GM18526 (cell line): ENCODE results near the gene HELZ.

ENCODE experiments used
- POLR2A ChIP-seq: IDR thresholded peaks from 3 replicates; pipeline ENCODE4 v1.6.1; 2011; ENCODE audit not compliant: insufficient read length; ENCODE audit errors: extremely low read depth

The HELZ gene

GRCh38 chr17:67096609-67097008 is 148.4 kb downstream of the HELZ start:
- TF ChIP-seq POLR2A = no peak

DNA sequence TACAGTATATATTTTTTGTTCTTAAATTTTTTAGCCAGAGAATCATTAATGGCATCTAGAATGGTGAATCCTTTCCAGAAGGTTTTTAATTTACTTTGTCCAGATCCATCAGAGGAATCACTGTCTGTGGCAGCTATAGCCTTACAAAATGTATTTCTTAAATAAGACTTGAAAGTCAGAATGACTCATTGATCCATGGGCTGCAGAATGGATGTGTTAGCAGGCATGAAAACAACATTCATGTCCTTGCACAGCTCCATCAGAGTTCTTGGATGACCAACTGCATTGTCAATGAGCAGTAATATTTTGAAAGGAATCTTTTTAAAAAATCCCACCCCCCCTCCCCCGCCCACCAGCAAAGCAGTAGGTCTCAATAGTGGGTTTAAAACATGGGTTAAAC is 149.2 kb downstream of the HELZ start:
- TF ChIP-seq POLR2A = no peak

GRCh38 chr17:67093348-67093747 is 151.6 kb downstream of the HELZ start:
- TF ChIP-seq POLR2A = no peak

DNA sequence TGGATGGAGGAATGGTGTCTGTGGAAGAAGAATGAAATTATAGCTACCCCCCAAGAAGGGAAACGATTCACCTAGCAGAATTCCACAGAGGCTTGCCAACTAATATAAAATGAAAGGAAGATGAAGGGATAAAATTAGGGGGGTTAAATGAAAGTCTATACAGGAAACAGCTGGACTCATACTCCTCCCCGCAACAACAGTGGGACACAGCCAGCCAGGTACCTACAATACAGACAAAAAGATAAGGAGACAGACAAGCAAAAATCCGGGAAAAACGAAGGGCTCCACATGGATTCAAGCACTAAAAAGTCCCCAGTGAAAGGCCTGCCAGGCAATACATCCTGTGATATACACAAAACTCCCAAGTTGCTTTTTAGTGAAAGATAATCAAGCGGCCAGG is 152.7 kb downstream of the HELZ start:
- no peak for TF ChIP-seq POLR2A

- TF ChIP-seq POLR2A = no peak
These were observed 154.7 kb downstream of the HELZ start for GRCh38 chr17:67090341-67090740.

DNA sequence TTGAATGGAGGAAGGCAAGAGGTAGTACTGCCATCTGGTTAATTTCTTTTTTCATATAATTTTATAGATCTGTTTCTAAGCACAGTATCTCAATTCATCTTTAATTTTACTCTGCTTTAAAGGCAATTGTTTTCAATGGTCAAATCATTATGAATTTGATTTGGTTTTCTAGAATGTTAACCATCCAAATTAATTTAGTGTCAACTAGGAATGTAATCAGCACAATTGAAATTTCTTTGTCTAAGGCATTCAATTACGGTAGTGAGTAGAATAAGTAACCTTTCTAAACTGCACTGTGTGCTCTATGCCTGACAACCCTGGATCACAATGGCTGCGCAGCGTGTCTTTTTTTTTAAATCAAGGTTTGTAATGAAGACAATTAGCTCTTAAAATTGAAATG is 156.4 kb downstream of the HELZ start:
- no peak for TF ChIP-seq POLR2A

GRCh38 chr17:67085406-67085805 is 159.6 kb downstream of the HELZ start:
- no peak for TF ChIP-seq POLR2A

DNA sequence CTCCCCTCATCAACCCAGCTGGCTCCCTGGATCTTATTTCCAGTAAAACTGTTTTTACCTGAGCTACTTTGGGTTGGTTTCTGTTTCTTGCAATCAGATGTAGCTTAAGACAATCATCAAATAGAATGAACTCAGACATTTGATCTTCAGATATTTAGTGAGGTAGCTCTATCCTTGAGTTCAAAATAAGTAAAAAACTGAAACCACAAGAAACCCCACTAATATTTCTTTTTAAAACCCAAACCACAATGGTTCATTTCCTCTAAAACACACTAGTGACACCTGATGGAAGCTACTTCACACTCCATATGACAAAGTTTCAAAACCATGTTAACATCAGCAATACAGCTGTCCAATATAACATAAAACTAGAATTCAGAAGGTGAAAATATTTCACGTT is 162.9 kb downstream of the HELZ start:
- TF ChIP-seq POLR2A = no peak

DNA sequence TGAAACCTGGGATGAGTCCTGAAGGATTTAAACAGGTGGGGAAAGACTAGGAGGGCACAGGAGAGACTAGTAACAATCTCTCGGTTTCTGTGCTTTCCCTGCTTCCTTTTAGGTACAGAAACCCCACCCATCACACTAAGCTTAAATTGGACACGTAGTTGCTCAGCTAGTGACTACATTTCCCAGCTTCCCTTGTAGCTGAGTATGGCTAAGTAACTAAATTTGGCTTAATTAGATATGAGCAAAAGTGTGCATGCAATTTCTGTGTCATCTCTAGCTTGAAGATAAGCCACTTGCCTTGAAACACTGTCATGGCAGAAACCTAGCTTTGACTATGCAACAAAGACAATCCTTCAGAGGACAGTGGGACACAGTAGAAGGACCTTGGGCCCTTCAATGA is 164.2 kb downstream of the HELZ start:
- no peak for TF ChIP-seq POLR2A

DNA sequence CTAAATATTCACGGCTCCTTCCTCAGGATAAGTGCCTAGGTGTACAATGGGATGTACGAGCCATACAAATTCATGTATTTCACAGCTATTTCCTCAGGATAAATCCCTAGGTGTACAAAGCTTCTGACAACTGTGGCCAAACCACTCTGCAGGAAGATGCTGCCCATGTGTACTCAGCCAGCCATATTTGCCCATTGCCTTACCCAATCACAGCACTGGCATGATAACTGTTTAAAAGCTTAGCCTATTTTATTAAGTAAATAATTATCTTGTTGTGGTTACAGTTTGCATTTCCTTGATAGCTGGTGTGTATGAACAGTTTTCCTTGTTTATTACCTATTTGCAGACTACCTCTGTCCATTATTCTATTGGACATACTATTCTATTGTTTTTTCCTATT is 165.5 kb downstream of the HELZ start:
- no peak for TF ChIP-seq POLR2A

DNA sequence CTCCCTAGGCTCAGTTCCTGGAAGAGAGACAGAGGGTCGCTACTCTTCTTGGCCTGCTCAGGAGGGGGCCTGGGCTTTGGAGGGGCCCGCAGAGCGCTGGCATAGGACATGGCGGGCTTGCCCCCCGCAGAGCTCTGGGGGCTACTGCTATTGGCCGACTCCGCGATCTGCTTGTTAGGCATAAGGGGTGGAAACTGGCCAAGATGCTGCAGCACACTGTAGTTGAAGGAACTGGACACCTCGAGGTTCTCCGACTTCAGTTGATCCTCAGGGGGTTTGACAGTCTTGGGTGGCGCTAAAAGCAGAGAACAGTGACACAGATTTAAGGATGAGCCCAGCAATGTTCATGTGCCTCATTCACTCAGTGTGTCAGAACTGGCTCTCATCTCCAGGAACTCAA is 166.7 kb downstream of the HELZ start:
- TF ChIP-seq POLR2A = no peak

DNA sequence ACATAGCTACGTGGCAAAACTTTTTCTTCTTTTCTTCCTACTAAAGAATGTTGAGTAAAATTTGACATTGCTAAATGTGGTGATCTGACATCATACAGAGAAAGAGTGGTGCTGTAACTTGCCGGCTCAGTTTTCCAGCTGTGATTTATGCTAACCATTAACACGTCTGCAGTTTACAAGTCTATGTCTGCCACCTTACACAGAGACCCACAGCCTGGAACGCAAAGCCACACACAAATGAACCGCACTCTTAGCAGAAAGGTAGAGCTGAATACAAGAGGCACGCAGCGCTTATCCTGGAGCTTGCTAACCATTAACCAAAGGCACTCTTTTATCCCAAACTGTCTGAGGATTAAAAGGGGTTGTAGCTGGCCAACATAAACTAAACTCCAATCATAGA is 168.7 kb downstream of the HELZ start:
- no peak for TF ChIP-seq POLR2A

GRCh38 chr17:67074781-67075180 is 170.2 kb downstream of the HELZ start:
- TF ChIP-seq POLR2A = no peak

GRCh38 chr17:67072885-67073284 is 172.1 kb downstream of the HELZ start:
- no peak for TF ChIP-seq POLR2A

DNA sequence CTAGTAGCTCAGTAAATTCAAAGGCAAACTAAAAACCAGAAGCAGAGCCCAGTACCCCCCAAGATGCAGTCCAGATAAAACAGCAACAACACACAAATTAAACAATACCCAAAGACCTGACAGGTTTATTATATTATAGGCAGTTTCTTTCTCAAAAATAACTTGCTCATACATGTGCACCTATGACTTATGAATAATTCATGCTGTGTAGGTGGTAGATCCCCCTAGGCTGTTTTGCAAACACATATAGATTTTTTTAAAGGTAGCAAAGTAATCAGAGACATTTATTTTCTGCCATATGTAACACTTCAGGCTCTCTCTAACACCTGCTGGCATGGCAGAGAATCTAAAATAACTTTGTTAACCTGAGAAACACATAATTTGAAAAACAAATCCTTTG is 173.4 kb downstream of the HELZ start:
- TF ChIP-seq POLR2A = no peak

DNA sequence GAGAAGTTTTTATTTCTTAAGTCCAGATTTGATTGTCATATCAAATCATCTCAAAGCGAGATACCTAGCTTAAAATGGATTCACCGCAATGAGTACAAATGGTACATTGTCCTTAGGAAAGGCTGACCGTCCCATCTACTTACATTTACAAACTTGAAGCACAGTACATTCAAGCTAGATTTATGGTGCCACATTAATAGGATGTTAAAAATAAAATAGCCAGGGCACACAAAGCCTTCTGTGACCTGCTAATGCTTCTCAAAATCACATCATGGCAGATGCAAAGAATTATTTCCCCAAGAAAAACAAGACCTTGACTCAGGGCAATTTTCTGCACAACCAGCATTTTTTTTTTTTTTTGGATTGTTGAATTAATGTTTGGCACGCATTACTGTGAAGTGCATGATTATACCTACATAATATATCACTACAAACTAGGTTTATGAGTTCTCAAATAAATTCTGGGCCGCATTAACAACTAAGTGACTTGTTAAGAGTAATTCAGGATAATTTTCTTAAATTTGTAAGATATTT is 175.3 kb downstream of the HELZ start:
- TF ChIP-seq POLR2A = no peak

DNA sequence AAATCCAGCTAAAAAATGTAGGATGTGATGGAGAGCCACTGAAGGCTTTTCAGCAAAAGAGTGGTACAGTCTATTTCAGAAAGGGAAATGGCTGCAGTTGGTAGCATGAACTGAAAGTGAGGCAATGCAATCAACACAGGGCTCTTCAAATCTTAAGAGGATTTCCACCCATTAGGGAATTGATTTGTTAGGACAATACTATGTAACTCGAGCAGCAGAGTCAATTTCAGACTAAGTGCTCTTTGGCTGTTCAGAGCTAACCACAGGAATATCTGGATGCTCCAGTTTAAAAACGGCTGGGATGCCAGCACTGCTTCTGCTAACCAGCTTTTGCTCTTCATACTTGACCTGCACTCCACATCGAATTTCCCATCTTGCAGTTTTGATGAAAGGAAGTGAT is 176.0 kb downstream of the HELZ start:
- no peak for TF ChIP-seq POLR2A

DNA sequence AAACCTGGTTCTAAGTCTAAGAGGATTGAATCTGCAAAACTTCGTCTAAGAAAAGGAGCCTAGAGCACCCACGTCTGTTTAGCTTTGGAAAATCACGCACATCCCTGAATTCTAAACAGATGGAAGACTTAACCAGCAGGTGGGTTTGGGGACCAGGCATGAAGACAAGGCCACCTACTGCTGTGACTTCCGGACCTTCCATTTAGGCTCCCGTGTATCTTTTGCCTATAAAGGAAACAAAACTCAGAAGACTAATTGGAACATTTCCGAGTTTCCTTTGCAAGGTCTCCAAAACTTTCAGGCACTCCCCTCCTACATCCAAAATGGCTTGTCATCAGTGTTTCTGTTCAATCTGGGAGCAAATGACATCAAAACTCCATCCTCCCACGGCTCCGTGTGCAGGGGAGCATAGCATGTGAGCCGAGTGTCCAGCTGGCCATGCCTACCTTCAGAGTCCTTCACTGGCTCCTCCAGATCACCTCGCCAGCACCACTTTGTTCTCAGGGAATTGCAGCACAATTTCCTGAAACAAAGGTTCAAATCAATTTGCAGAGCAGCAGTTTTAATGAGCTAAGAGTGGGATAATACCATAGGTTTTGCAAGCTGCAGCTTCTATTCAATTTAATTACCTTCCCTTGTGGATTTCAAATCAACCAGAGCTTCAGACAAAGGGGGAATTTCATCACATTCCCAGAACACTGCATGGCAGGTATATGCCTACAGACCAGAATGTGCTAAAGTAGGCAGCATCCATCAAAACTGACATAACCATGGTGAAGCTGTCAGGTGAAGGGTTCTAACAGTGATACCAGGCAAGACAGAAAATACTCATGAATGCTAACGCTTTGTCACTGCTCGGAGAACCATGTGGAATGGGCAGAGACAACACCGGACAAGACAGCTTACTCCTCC is 177.2 kb downstream of the HELZ start:
- no peak for TF ChIP-seq POLR2A

DNA sequence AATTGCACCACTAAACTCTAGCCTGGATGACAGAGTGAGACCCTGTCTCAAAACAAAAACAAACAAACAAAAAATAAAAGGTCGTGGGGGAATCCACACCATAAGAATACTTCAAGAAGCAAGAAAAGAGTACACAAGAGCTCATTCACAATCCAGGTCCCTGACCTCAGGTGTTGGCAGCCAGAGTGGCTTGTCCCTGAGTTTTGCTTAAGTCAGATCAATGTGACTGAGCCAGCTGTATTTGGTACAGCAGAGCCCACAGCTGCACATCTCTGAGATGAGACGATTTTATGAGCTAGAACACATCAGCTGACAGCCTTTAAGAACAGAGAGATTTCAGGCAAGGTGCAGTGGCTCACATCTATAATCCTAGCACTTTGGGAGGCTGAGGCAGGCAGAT is 178.3 kb downstream of the HELZ start:
- no peak for TF ChIP-seq POLR2A
